SK-N-MC (cell line): ENCODE data around the gene MALRD1.

Experiments used
- EZH2 ChIP-seq: fragments of 200-600 bp; sonication (generic); IDR thresholded peaks from one replicate; pipeline ENCODE4 v1.6.1; 2017; ENCODE audit warnings: antibody characterized with exemption
- FOXP2 ChIP-seq: optimal IDR thresholded peaks from 2 replicates; pipeline ENCODE3; 2011; ENCODE audit warnings: mild to moderate bottlenecking, moderate library complexity; ENCODE audit not compliant: insufficient read depth; ENCODE audit errors: extremely low read length, control extremely low read depth
- POLR2AphosphoS5 ChIP-seq: IDR thresholded peaks from 2 replicates; pipeline ENCODE4 v1.6.1; 2012; ENCODE audit warnings: mild to moderate bottlenecking, low read depth, low read length, borderline replicate concordance

GRCh38 chr10:19782430-19783089 lies 734.0 kb downstream of the MALRD1 start:
- TF ChIP-seq EZH2 (no peak), POLR2AphosphoS5 (no peak), FOXP2 (no peak)
